ENCODE results near the gene TEC.

TEC gene

GRCh38 chr4:48110452-48110978, 159.1 kb downstream of the TEC start:
- no peak for TF ChIP-seq GATA1 (IDR thresholded peaks at IDR 0.05; ENCODE audit: low read depth, low read length)
- TF ChIP-seq POLR2A (IDR thresholded peaks at IDR 0.05; ENCODE audit: low read length), result no peak
- DNase-seq, result no peak

- peak; percentile 50 to 64 for DNase-seq
- TF ChIP-seq GATA1 (IDR thresholded peaks at IDR 0.05; ENCODE audit: low read depth, low read length) (no peak), POLR2A (IDR thresholded peaks at IDR 0.05; ENCODE audit: low read length) (no peak)
Observed at GRCh38 chr4:48109413-48110263, 160.0 kb downstream of the TEC start.

DNA sequence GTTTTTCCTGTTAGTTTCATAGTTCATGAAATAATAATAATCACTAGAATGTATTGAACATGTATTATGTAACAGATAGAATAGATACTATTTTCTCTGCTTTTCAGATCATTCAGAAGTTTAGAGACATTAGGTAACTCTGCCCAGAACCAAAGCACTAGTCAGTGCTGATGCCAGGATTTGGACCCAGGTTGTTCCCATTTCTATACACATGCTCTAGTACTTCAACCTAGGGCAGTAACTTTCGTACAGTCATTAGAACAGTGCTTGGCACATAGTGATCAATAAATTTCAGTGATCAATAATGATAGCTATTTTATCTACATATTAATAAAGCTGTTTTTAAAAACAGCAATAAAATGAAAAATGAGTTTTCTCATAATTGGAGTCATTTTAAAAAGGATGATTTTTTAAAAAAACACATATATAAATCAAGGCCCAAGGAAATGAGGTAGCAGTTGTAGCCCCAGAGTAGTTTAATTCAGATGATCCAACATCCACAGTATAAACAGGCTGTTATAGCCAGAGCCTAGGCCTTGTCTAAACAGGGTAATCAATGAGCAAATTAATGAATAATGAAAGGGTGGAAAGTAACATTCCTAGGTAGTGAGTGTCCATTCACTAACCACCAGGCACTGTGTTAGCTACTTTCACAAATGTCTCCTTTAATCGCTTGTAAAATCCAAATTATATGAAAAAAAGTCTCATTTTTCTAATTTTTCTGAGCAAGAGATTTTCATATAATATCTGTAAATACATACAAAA, 161.1 kb downstream of the TEC start:
- TF ChIP-seq GATA1 (IDR thresholded peaks at IDR 0.05; ENCODE audit: low read depth, low read length) (no peak), POLR2A (IDR thresholded peaks at IDR 0.05; ENCODE audit: low read length) (no peak)
- no peak for DNase-seq

DNA sequence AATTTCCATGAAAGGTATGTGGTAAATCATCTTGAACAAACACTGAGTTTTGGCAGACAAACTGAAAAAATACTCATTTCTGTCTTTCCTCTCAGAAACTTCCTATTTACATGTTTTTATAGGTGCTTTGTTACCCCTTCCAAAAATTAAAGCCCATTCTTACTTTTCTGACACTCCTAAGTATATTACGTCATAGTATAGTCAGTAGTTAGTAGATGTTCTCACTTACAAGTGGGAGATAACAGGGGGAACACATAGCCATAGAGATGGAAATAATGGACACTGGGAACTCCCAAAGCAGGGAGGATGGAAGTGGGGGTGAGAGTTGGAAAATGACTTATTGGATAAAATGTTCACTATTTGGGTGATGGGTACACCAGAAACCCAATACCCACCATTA, 164.4 kb downstream of the TEC start:
- TF ChIP-seq POLR2A (IDR thresholded peaks at IDR 0.05; ENCODE audit: low read length), result no peak
- DNase-seq, result no peak

- DNase-seq, result no peak
- TF ChIP-seq GATA1 (IDR thresholded peaks at IDR 0.05; ENCODE audit: low read depth, low read length) (no peak), POLR2A (IDR thresholded peaks at IDR 0.05; ENCODE audit: low read length) (no peak)
Observed at GRCh38 chr4:48103483-48104139, 166.0 kb downstream of the TEC start.

DNA sequence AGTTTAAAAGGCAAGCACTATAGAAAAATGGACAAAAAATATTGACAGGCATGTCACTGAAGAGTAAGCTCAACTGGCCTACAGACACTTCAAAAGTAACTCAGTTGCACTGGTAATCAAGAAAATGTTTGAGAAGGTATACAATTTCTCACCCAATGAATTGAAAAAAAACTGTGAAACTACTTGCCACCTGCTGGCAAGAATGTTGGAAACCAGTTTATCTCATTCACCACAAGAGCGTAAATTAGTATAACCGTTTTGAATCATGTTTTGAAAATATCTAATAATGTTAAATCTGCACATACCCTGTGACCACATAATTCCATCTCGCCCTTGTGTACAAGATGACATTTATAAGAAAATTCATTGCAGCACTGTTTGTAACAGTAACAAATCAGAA, 167.3 kb downstream of the TEC start:
- DNase-seq, result no peak
- TF ChIP-seq POLR2A (IDR thresholded peaks at IDR 0.05; ENCODE audit: low read length), result no peak

DNA sequence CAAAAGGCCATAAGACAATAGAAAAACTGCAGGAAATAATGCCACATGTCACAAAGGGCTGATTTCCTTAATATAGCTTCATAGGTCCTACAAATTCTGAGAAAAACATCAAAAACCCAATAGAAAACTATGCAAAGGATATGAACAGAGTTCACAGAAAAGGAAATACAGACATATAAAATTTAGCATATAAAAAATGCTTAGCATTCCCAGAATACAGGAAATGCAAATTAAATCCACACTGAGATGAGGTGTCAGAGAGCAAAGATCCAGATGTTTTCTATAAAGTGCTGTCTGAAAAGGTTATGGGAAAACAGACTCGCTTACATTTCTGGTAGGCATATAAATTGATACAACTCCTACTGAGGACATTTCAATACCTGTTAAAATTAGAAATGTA, 169.4 kb downstream of the TEC start:
- no peak for TF ChIP-seq GATA1 (IDR thresholded peaks at IDR 0.05; ENCODE audit: low read depth, low read length)
- no peak for TF ChIP-seq POLR2A (IDR thresholded peaks at IDR 0.05; ENCODE audit: low read length)
- no peak for DNase-seq

DNA sequence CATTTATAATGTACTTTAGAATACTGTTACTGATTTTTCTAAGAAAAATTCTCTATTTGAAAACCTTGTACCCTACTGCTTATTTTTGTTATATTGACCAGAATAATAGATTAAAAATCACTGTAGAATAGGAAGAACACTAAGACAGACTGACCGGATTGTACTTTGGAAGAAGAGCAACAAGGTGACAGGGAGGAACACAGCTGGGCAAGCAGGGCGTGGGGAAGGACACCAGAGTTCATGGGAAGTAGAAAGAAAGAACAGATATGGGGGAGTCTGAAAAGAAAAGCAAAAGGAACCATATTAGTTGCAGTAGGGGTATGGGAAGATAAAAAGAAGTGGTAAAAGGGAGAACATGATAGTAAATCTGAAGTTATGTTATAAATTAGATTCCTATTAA, 174.2 kb downstream of the TEC start:
- TF ChIP-seq POLR2A (IDR thresholded peaks at IDR 0.05; ENCODE audit: low read length), result no peak
- no peak for TF ChIP-seq GATA1 (IDR thresholded peaks at IDR 0.05; ENCODE audit: low read depth, low read length)
- DNase-seq, result no peak

DNA sequence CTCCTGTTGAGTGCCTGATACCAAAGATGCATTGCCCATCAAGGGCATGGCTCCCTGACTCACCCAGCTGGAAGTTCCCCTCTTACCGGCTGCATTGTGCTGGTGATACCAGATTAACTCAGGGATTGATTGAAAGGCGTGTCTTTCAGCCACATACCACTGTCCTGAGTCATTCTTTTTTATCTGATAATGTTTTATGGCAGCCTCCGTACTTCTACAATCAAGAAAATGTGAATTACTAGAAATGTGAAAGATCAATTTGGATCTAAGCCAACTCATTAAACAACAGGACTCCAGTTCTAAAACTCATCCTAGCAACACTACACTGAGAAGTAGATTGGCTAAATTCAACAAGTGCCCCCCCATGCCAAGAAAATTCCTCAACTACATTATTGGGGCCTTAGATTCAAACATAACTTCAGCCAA, 175.6 kb downstream of the TEC start:
- DNase-seq, result peak; percentile 24 to 53
- TF ChIP-seq POLR2A (IDR thresholded peaks at IDR 0.05; ENCODE audit: low read length) (no peak), GATA1 (IDR thresholded peaks at IDR 0.05; ENCODE audit: low read depth, low read length) (no peak)

- DNase-seq, result no peak
- TF ChIP-seq GATA1 (IDR thresholded peaks at IDR 0.05; ENCODE audit: low read depth, low read length) (no peak), POLR2A (IDR thresholded peaks at IDR 0.05; ENCODE audit: low read length) (no peak)
Observed at GRCh38 chr4:48090621-48091020, 179.0 kb downstream of the TEC start.

- DNase-seq, result no peak
- TF ChIP-seq POLR2A (IDR thresholded peaks at IDR 0.05; ENCODE audit: low read length), result no peak
- no peak for TF ChIP-seq GATA1 (IDR thresholded peaks at IDR 0.05; ENCODE audit: low read depth, low read length)
Observed at GRCh38 chr4:48085821-48086589, 183.6 kb downstream of the TEC start.

Measured in erythroblast (primary cell).